Left colon (tissue), 2 donors: ENCODE results near the gene PRKAA2. TPM values are rescaled to one million over a fixed set of nuclear protein-coding genes. Genes with fewer than 3 reads are reported as not detected.

Experiments
- ATAC-seq: fragments of 200-7000 bp; cut with Tn5 transposase; one replicate; pipeline ENCODE4 v1.9.1; 2020; ENCODE audit warnings: mild to moderate bottlenecking, moderate library complexity
- DNase-seq, 2 donors: peaks; one replicate each; pipeline ENCODE4 v3.0.0-alpha.2; 2020
- intact Hi-C, 2 donors: fragments of 100-400 bp; cut with DNase I in 1 of 2; cut with micrococcal nuclease in 1 of 2; formaldehyde crosslinking; loops; one replicate each; pipeline versions ENCODE4 v1.11.2 to v1.14.0; 2022; cut with DNase I, micrococcal nuclease
- total RNA-seq, 2 donors: library from RNA; stranded (reverse); fragmentation: NEBNext Ultra II Directional; extraction: Animal tissue kit (Norgen Biotek cat#: 25700); gene quantifications; one replicate each; pipeline ENCODE4 v1.2.1, GENCODE V29; 2021
- donor health status: DM: no; HTN: no; CAD: no.
- donor health status: DM: yes; HTN: yes; CAD: no.

PRKAA2 gene
- total RNA-seq, 2 donors from 2014 or later, result 3.5 to 4.4 TPM

DNA sequence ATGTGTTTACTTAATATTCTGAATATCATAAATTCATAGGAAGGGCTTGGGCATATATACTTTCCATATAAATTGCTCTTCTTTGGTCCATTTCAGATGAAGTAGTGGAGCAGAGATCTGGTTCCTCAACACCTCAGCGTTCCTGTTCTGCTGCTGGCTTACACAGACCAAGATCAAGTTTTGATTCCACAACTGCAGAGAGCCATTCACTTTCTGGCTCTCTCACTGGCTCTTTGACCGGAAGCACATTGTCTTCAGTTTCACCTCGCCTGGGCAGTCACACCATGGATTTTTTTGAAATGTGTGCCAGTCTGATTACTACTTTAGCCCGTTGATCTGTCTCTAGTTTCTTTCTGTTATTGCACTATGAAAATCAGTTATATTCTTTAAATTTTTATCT is 62.3 kb downstream of the PRKAA2 start:
- no peak for ATAC-seq
- intact Hi-C loops, result loop anchor here in 1 of 2 donors (10.0 kb wide), 1 partner anchor 1423 kb away; no protein-coding TSS in a partner anchor
- DNase-seq, result no peak

DNA sequence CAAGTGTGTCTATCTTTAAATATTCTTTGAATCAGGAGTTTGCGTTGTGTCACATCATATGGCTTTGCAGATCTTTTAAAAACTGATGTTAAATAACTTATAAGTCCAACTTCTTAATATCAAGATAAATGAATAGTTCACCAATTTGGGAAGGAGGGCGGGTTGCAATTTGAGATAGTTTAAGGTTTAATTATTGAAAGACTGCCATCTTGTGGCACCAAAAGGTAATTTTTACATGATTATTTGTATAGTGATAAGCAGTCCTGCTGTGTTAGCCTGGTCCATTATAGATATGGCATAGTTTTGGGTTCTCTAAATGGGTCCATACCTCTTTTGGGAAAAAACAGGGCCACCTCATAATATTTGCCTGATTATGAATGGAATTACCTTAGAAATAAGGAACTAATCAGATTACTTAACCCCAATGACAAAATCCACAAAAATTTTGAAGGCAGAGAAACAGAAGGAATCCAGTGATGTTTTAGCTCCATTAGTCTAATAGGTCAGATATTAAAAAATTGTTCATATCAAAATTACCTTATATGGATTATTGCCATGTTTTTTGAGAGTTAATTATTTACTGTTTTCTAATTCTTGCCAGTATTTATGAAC is 64.3 kb downstream of the PRKAA2 start:
- intact Hi-C loops, result loop anchor here in 1 of 2 donors (10.0 kb wide), 1 partner anchor 1425 kb away; no protein-coding TSS in a partner anchor
- no peak for DNase-seq
- peak; percentile 61 for ATAC-seq

DNA sequence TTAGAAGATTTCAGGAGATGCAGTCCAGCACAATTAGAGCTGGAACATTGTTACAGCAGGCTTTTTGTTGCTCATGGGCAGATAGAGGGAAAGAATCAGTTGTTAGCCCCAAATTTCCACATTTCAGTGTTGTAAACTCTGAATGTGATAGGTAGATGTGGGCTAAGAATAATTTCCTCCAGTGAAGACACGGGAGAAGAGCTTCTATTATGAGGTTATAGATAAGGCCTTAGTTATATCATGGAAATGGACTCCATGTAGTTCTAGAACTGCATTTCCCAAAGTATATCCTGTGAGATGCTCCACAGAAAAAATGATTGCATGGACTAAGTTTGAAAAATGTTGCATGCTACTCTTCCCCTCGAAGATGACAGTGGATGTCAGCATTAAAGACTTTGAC is 64.9 kb downstream of the PRKAA2 start:
- DNase-seq (no peak), ATAC-seq (no peak)
- intact Hi-C loops, result loop anchor here in 1 of 2 donors (10.0 kb wide), 1 partner anchor 1425 kb away; no protein-coding TSS in a partner anchor

DNA sequence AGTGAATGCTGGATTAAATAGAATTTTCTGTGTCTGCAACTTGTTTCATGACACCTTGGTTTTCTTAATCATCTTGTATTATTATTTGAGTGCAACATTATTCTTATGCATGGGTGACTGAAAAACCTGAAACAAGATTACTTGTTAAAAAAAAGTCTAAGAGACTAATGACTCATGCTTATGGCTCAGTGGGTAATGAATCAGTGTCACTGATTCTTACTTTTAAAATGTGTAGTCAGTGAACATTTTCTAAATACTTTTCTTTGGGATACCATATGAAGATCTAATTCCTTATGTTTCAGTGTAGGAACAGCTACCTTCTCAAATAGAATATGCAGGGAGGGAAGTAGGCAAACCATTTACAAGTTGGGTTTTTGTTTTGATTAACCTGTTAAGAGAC is 65.5 kb downstream of the PRKAA2 start:
- intact Hi-C loops, result no loop called here

DNA sequence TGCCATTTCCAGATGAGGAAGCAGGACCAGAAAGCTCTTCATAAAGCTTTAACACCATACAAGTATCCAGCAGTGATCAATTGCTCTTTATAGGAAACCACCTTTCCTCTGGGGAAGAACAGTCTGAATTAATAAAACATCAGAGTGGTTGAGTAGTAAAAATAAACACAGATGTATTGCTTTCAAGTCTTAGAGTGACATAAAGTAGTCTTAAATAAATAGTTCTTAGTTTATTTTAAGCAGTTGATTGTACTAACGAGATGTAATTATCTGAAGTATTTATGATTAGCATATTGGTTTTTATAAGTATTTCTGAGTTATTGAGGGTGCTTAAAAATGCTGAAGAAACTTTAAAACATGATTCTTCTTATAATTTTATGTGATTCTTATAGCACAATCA is 67.0 kb downstream of the PRKAA2 start:
- DNase-seq (no peak), ATAC-seq (no peak)
- intact Hi-C loops, result no loop called here

More for the DNA sequence above, 65.5 kb downstream of the PRKAA2 start:
- DNase-seq (no peak), ATAC-seq (no peak)

DNA sequence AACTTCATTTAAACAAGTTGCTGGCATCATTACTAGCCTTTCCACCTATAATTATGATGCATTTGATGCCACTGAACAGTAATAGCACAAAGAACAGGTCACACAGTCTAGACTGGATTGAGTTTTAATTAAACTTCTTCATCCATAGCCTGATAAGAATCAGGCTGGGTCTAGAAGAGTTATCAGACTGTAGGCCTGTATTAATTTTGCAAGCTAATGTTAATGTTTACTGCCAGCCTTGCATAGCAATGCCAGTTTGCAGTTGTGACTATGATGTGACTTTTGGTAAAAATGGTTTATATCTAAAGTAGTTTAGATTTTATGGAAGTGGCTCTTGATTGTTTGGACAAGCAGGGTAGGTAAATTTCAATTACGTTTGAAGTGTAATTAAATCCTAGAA is 68.0 kb downstream of the PRKAA2 start:
- DNase-seq, result no peak
- intact Hi-C loops, result no loop called here
- no peak for ATAC-seq

DNA sequence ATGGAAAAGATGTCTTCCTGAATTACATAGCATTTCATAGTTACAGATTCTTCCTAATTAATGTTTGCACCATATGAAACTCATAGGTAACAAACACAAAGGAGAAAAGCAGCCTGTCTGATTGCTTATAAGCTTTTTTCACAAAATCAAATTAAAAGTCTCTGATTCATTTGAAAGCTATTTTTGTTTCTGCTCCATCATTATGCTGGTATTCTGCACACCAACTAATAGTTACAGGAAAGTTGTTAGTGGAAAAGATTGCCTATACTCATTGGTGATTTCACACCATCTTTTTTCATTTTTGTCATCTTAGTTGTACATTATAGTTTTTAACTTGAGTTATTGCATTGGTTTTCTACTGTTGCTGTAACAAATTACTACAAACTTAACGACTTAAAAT is 70.0 kb downstream of the PRKAA2 start:
- intact Hi-C loops, result no loop called here
- DNase-seq, result no peak
- no peak for ATAC-seq

DNA sequence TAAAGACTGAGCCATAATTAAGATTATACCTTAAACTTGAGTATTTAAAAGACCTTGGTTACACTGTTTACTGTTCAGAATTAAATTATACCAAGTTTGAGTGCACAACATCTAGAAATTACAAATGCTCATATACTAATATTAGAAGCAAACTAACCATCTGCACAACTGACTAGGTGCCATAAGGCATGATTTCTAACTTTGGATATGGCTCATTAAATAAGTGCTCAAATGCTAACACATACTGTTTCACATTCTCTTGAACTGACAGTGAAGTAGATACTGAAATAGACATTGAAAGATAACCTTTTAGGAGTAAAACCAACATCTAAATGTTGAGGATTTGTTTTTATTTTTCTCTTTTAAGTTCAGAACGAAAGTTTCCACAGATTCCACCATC is 74.1 kb downstream of the PRKAA2 start:
- intact Hi-C loops, result no loop called here
- DNase-seq (no peak), ATAC-seq (no peak)

DNA sequence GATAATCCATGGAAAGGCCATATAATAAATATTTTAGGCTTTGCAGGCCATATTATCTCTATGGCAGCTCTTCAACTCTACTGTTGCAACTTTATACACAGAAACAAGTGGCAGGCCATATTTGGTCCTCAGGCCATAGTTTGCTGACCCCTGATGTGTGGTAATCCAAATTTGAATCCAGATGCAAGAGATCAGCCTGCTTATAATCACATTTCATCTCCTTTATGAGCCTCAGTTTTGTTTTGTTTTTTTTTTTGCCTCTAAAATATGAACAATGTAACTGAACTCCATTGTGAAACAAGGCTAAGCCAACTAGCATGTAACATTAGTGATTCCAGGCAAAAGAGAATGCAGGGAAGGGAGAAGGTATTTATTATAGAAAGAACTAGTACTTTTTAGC is 81.6 kb downstream of the PRKAA2 start:
- ATAC-seq (no peak), DNase-seq (no peak)
- intact Hi-C loops, result no loop called here

DNA sequence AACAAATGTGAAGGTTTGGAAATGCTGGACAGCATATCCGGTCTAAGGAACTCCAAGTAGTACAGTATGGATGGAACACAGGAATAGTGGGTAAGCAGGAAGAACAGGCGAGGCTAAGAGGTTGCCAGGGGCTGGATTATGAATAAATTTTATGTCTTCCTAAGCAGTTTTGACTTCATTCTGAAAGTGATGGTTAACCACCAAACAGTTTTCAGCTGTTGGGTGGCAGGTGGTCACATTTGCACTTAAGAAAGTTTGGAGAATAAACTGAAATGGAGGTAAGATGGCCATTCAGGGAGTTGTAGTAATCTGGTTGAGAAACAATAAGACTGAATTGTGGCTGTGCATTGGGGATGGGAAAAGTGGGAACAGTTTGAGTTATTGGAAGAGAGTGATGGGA is 83.8 kb downstream of the PRKAA2 start:
- DNase-seq (no peak), ATAC-seq (no peak)
- intact Hi-C loops, result no loop called here

DNA sequence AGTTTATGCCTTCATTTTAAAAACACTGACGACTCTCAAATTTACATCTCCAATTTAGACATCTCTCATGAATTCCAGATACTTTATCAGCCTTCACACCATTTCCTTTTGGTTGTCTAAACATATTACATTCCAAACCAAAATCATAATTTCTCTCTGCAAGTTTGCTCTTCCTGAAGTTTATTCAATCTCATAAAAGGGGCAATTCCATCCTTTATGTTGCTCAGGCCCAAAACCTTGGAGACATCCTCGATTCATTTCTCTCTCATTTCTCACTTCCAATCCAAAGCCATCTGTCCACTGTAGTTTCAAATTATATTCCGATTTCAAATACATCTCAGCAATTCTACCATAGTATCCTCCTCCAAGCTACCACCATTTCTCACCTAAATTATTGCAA is 100.1 kb downstream of the PRKAA2 start:
- ATAC-seq (no peak), DNase-seq (no peak)
- intact Hi-C loops, result no loop called here

DNA sequence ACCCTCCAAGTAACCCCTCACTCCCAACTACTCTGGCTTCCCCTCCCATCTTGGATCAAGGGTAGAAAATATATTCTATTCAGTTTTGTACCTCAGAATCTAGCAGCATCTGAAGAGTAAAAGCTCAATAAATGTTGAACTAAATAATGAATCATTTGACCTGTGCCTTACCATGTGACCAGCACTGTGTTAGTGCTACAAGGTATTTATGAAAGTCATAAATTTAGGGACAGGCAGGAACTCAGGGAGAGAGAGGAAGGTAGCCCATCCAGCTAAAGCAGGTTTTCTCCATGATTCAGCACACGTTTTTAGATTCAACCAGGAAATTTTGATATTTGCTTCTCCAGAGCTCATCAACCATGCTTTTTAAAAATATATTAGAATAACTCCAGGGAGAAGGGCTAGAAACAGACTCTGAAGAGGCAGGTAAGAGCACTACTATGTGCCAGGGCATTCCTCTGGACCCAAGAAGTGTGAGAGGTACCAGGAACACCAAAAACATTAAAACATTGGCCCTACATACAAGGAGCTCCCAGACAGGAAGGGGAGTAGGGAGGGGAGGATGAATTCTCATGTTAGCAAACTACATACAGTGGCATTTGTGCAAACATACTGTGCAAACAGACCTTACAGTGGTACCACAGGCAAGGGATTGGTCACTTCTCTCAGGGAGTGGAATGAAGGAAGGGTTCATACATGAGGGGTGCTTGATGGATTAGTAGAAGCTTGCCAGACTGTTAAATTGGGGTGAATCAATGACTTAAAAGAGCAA is 109.8 kb downstream of the PRKAA2 start:
- DNase-seq, result no peak
- intact Hi-C loops, result no loop called here
- peak; percentile 79 for ATAC-seq

DNA sequence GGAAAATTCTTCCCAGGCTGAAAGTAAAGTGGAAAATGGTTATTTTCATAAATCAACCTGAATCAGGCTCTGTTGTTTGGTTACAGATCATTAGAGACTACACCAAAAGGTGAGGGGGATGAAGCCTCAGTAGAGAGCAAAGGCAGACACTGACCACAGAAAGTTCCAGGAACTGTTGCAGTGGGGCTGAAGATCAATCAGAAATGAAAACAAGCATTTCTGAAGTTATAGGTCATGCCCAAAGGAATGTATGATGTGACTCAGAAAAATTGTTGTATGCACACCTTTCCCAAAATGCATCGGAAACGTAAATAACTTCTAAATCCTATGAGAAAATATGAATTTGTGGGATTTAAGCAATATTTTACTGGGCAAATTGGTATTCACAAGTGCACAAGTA is 110.8 kb downstream of the PRKAA2 start:
- intact Hi-C loops, result no loop called here
- no peak for DNase-seq
- no peak for ATAC-seq

DNA sequence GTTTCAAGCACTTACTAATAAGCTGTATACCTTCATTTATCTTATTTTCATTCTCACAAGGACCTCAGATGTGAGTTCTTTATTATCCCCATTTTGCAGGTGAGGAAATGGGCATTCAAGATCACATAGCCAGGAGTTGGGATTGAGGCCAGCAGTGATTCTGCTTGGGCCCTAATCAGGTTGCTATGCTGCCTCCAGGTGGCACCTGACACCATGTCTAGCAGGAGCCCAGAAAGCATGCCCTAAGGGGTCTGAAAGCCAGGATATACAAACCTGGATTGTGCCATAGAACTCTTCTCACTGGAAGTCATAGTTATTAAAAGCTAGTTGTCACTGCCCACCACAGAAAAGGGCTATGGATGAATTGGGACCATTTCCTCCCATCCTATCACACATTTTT is 113.0 kb downstream of the PRKAA2 start:
- peak in 1 of 2 donors; percentile 39 for DNase-seq
- intact Hi-C loops, result no loop called here
- ATAC-seq, result peak; percentile 74

DNA sequence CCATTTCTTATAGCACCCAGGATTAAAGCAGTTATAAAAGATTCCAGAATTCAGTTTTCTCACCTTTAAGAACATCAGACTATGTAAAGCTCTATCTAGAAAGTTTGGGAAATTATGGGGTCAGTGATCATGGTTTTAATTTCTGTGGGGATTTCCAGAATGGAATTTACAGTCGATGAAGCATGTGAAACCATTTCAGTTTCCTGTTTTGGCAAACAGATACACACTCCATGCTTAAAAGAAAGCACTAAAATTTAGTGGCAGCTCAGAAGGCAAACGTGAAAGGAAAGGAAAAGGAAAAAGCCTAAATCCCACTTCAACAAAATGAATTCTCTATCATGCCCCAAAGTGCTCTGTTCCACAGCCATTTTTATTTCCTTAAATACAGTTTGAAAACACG is 113.7 kb downstream of the PRKAA2 start:
- intact Hi-C loops, result no loop called here
- DNase-seq, result no peak
- no peak for ATAC-seq

Other genes starting within 250 kb of the PRKAA2 start
- gene PLPP3, start 65.8 kb upstream of the PRKAA2 start, total RNA-seq, result 10 to 100 TPM; 29.8 to 46.5 TPM
- 1 to 10 TPM; 1.4 to 6.0 TPM for gene FYB2, start 174.1 kb downstream of the PRKAA2 start, total RNA-seq
- not detected for gene C8A, start 209.5 kb downstream of the PRKAA2 start, total RNA-seq